ENCODE measurements around the gene SVEP1. TPM values are rescaled to one million over a fixed set of nuclear protein-coding genes. Genes with fewer than 3 reads are reported as not detected.

Gene SVEP1
- total and polyA plus RNA-seq, 2 experiments from 2014 or later = 0.18 to 0.63 TPM

DNA sequence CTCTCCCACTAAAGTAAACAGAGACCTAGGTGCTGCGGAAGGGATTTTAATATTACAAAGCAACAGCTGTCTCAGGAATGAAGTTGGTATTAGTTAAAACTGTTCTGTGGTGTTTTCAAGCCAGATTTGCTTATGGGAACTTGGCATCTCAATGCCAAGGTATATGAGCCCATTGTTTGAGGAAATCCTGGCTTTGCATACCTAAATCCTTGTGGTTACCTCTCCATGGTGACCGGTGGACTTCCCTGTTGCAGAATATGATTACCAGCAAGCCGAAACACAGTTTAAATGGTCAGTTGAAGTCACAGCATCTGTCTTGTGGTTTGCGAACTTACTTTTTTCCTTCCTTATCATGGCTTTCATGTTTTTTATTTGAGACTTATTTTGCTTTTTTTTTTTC is 179.6 kb downstream of the SVEP1 start:
- no peaks in the 10 kb centered on the region; the same call in 2 of the 3 replicates for H3K36me3 Mint-ChIP-seq (ENCODE audit: low read depth)
- no peak overlapping the region for H3K4me3 ChIP-seq
- H3K9me3 Mint-ChIP-seq = peaks cover 9% of the 10 kb centered on the region
- no peaks in the 10 kb centered on the region for H3K9me2 ChIP-seq (ENCODE audit: insufficient read depth)
- no peak overlapping the region for H2AFZ ChIP-seq
- TF ChIP-seq POLR2AphosphoS5 (IDR thresholded peaks at IDR 0.05; ENCODE audit: low read depth) (no peak), NANOG (IDR thresholded peaks at IDR 0.05; ENCODE audit: borderline replicate concordance) (no peak), CREB1 (CRISPR knock-in tag; IDR thresholded peaks at IDR 0.05; ENCODE audit: low read depth) (no peak), JUNB (IDR thresholded peaks at IDR 0.05; ENCODE audit: unreplicated experiment) (no peak), STAT1 (IDR thresholded peaks at IDR 0.05; ENCODE audit: unreplicated experiment) (no peak), EZH2phosphoT487 (IDR thresholded peaks at IDR 0.05; ENCODE audit: unreplicated experiment) (no peak), ZNF331 (CRISPR knock-in tag; IDR thresholded peaks at IDR 0.05; ENCODE audit: low read depth) (no peak), ZNF114 (CRISPR knock-in tag; IDR thresholded peaks at IDR 0.05) (no peak), EZH2 (IDR thresholded peaks at IDR 0.05; ENCODE audit: low read depth, unreplicated experiment) (no peak)
- TF ChIP-seq, protein P1, sequence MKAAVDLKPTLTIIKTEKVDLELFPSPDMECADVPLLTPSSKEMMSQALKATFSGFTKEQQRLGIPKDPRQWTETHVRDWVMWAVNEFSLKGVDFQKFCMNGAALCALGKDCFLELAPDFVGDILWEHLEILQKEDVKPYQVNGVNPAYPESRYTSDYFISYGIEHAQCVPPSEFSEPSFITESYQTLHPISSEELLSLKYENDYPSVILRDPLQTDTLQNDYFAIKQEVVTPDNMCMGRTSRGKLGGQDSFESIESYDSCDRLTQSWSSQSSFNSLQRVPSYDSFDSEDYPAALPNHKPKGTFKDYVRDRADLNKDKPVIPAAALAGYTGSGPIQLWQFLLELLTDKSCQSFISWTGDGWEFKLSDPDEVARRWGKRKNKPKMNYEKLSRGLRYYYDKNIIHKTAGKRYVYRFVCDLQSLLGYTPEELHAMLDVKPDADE (IDR thresholded peaks at IDR 0.05) = no peak
- TF ChIP-seq, protein P2, sequence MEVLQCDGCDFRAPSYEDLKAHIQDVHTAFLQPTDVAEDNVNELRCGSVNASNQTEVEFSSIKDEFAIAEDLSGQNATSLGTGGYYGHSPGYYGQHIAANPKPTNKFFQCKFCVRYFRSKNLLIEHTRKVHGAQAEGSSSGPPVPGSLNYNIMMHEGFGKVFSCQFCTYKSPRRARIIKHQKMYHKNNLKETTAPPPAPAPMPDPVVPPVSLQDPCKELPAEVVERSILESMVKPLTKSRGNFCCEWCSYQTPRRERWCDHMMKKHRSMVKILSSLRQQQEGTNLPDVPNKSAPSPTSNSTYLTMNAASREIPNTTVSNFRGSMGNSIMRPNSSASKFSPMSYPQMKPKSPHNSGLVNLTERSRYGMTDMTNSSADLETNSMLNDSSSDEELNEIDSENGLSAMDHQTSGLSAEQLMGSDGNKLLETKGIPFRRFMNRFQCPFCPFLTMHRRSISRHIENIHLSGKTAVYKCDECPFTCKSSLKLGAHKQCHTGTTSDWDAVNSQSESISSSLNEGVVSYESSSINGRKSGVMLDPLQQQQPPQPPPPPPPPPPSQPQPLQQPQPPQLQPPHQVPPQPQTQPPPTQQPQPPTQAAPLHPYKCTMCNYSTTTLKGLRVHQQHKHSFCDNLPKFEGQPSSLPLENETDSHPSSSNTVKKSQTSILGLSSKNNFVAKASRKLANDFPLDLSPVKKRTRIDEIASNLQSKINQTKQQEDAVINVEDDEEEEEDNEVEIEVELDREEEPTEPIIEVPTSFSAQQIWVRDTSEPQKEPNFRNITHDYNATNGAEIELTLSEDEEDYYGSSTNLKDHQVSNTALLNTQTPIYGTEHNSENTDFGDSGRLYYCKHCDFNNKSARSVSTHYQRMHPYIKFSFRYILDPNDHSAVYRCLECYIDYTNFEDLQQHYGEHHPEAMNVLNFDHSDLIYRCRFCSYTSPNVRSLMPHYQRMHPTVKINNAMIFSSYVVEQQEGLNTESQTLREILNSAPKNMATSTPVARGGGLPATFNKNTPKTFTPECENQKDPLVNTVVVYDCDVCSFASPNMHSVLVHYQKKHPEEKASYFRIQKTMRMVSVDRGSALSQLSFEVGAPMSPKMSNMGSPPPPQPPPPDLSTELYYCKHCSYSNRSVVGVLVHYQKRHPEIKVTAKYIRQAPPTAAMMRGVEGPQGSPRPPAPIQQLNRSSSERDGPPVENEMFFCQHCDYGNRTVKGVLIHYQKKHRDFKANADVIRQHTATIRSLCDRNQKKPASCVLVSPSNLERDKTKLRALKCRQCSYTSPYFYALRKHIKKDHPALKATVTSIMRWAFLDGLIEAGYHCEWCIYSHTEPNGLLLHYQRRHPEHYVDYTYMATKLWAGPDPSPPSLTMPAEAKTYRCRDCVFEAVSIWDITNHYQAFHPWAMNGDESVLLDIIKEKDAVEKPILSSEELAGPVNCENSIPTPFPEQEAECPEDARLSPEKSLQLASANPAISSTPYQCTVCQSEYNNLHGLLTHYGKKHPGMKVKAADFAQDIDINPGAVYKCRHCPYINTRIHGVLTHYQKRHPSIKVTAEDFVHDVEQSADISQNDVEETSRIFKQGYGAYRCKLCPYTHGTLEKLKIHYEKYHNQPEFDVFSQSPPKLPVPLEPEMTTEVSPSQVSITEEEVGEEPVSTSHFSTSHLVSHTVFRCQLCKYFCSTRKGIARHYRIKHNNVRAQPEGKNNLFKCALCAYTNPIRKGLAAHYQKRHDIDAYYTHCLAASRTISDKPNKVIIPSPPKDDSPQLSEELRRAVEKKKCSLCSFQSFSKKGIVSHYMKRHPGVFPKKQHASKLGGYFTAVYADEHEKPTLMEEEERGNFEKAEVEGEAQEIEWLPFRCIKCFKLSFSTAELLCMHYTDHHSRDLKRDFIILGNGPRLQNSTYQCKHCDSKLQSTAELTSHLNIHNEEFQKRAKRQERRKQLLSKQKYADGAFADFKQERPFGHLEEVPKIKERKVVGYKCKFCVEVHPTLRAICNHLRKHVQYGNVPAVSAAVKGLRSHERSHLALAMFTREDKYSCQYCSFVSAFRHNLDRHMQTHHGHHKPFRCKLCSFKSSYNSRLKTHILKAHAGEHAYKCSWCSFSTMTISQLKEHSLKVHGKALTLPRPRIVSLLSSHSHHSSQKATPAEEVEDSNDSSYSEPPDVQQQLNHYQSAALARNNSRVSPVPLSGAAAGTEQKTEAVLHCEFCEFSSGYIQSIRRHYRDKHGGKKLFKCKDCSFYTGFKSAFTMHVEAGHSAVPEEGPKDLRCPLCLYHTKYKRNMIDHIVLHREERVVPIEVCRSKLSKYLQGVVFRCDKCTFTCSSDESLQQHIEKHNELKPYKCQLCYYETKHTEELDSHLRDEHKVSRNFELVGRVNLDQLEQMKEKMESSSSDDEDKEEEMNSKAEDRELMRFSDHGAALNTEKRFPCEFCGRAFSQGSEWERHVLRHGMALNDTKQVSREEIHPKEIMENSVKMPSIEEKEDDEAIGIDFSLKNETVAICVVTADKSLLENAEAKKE (CRISPR knock-in tag; IDR thresholded peaks at IDR 0.05) = no peak
- TF ChIP-seq, protein P3, sequence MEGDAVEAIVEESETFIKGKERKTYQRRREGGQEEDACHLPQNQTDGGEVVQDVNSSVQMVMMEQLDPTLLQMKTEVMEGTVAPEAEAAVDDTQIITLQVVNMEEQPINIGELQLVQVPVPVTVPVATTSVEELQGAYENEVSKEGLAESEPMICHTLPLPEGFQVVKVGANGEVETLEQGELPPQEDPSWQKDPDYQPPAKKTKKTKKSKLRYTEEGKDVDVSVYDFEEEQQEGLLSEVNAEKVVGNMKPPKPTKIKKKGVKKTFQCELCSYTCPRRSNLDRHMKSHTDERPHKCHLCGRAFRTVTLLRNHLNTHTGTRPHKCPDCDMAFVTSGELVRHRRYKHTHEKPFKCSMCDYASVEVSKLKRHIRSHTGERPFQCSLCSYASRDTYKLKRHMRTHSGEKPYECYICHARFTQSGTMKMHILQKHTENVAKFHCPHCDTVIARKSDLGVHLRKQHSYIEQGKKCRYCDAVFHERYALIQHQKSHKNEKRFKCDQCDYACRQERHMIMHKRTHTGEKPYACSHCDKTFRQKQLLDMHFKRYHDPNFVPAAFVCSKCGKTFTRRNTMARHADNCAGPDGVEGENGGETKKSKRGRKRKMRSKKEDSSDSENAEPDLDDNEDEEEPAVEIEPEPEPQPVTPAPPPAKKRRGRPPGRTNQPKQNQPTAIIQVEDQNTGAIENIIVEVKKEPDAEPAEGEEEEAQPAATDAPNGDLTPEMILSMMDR (conservative IDR thresholded peaks at IDR 0.05; ENCODE audit: low read depth in 2 of 2) = no peak
- TF ChIP-seq, protein P4, sequence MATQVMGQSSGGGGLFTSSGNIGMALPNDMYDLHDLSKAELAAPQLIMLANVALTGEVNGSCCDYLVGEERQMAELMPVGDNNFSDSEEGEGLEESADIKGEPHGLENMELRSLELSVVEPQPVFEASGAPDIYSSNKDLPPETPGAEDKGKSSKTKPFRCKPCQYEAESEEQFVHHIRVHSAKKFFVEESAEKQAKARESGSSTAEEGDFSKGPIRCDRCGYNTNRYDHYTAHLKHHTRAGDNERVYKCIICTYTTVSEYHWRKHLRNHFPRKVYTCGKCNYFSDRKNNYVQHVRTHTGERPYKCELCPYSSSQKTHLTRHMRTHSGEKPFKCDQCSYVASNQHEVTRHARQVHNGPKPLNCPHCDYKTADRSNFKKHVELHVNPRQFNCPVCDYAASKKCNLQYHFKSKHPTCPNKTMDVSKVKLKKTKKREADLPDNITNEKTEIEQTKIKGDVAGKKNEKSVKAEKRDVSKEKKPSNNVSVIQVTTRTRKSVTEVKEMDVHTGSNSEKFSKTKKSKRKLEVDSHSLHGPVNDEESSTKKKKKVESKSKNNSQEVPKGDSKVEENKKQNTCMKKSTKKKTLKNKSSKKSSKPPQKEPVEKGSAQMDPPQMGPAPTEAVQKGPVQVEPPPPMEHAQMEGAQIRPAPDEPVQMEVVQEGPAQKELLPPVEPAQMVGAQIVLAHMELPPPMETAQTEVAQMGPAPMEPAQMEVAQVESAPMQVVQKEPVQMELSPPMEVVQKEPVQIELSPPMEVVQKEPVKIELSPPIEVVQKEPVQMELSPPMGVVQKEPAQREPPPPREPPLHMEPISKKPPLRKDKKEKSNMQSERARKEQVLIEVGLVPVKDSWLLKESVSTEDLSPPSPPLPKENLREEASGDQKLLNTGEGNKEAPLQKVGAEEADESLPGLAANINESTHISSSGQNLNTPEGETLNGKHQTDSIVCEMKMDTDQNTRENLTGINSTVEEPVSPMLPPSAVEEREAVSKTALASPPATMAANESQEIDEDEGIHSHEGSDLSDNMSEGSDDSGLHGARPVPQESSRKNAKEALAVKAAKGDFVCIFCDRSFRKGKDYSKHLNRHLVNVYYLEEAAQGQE (IDR thresholded peaks at IDR 0.05; ENCODE audit: unreplicated experiment) = no peak
- H3K27me3 ChIP-seq (ENCODE audit: insufficient read depth) = no peaks in the 10 kb centered on the region
- H3K4me3 Mint-ChIP-seq = no peak overlapping the region
- H3K4me1 Mint-ChIP-seq = no peaks in the 10 kb centered on the region
- no peak overlapping the region for H3K4me2 ChIP-seq
- H3K36me3 ChIP-seq (ENCODE audit: insufficient read depth) = no peaks in the 10 kb centered on the region
- H3K79me2 ChIP-seq (replicated peaks; ENCODE audit: insufficient read depth) = no peaks in the 10 kb centered on the region
- no peaks in the 10 kb centered on the region for H4K20me1 ChIP-seq (replicated peaks; ENCODE audit: insufficient read depth)
- DNase-seq (ENCODE audit: low spot score) (no peak), ATAC-seq (no peak)
- no peak overlapping the region for H3K27ac Mint-ChIP-seq
- H3K4me1 ChIP-seq (ENCODE audit: insufficient read depth) = no peaks in the 10 kb centered on the region
- H3K27me3 Mint-ChIP-seq (ENCODE audit: insufficient read depth, low read depth, poor library complexity) = no peaks in the 10 kb centered on the region
- H3F3A ChIP-seq (replicated peaks; ENCODE audit: low read depth) = no peaks in the 10 kb centered on the region
- no peak overlapping the region for H3K27ac ChIP-seq (ENCODE audit: low read depth)
